K562 (cell line): ENCODE data around the gene METRNL. TPM values are rescaled to one million over a fixed set of nuclear protein-coding genes. Genes with fewer than 3 reads are reported as not detected.
A peak's percentile ranks its signal among the peaks of the same experiment; 100 is the strongest.

Source experiments
- ATAC-seq: fragments of 200-7000 bp; cut with Tn5 transposase; 3 replicates; pipeline ENCODE4 v1.9.1; 2020; ENCODE audit warnings: moderate library complexity
- BruUV-seq: library from RNA; stranded (reverse); fragments of 400-500 nt; replicated peaks from 2 replicates; lab custom pipeline; 2021; lab: Mats Ljungman, UMichigan
- CTCF ChIA-PET: fragments of 300-600 bp; formaldehyde crosslinking; extraction: SDS; loops from one replicate; lab custom pipeline; 2021; ENCODE audit warnings: low intra/inter-chr PET ratio; lab: Yijun Ruan, JAX
- POLR2A ChIA-PET: fragments of 300-600, 350-650 bp; sonication (Branson Sonifier 250); formaldehyde crosslinking; extraction: SDS; loops from one replicate; lab custom pipeline; 2021; ENCODE audit warnings: antibody characterized with exemption, inconsistent platforms; lab: Yijun Ruan, JAX
- DNase-seq, 4 experiments: peaks; one replicate each; pipeline versions ENCODE4 v3.0.0 to v3.0.0-alpha.2; 2011 to 2018; ENCODE audit warnings: low spot score in 3 of 4, mixed read lengths in 3 of 4; ENCODE audit errors: extremely low read depth in 1 of 4
- FAIRE-seq: peaks from 2 replicates; lab custom pipeline; 2011; peaks lifted over from hg19 to GRCh38; lab: Jason Lieb, UNC
- H2AFZ ChIP-seq: 2 replicates; pipeline ENCODE4 v1.6.0; 2011; ENCODE audit warnings: low read depth, low read length, control low read depth, inconsistent platforms
- H3K27ac ChIP-seq: fragments of 200-600 bp; 3 replicates; pipeline ENCODE4 v1.8.0; 2011; ENCODE audit warnings: low read depth, mild to moderate bottlenecking, control low read depth, inconsistent platforms, low read length, moderate library complexity, mixed read lengths; ENCODE audit errors: extremely low read depth
- H3K27me3 ChIP-seq, 2 experiments: fragments of 300-600 bp in 1 of 2; 2 replicates in 1 of 2; 3 replicates in 1 of 2; pipeline versions ENCODE4 v1.6.0 to v1.8.0; 2011; ENCODE audit warnings: inconsistent platforms in 2 of 2, low read length in 2 of 2, mild to moderate bottlenecking in 1 of 2, mixed read lengths in 1 of 2, moderate library complexity in 1 of 2; ENCODE audit not compliant: control insufficient read depth in 2 of 2, insufficient read depth in 2 of 2
- H3K36me3 ChIP-seq: fragments of 300-600 bp; 3 replicates; pipeline ENCODE4 v1.8.0; 2011; ENCODE audit warnings: mild to moderate bottlenecking, low read length, inconsistent platforms; ENCODE audit not compliant: control insufficient read depth, insufficient read depth
- H3K4me1 ChIP-seq, 2 experiments: fragments of 200-600 bp in 1 of 2; replicated peaks in 1 of 2; 2 replicates in 1 of 2; 3 replicates in 1 of 2; pipeline versions ENCODE4 v1.5.1 to v1.8.0; 2011; ENCODE audit warnings: inconsistent platforms in 2 of 2, low read length in 2 of 2, mild to moderate bottlenecking in 1 of 2, mixed read lengths in 1 of 2, moderate library complexity in 1 of 2; ENCODE audit not compliant: control insufficient read depth in 2 of 2, insufficient read depth in 2 of 2
- H3K4me2 ChIP-seq: 2 replicates; pipeline ENCODE4 v1.6.1; 2011; ENCODE audit warnings: low read length, control low read depth, inconsistent platforms, mixed read lengths; ENCODE audit not compliant: insufficient read depth
- H3K4me3 ChIP-seq: fragments of 200-600 bp; sonication (generic), shearing (Covaris generic); 2 replicates; pipeline ENCODE4 v1.5.1; 2016; ENCODE audit warnings: control low read depth, inconsistent platforms
- H3K79me2 ChIP-seq: fragments of 200-600 bp; 3 replicates; pipeline ENCODE4 v1.8.0; 2011; ENCODE audit warnings: low read length, inconsistent platforms; ENCODE audit not compliant: control insufficient read depth, insufficient read depth
- H3K9ac ChIP-seq, 2 experiments: 2 replicates each; pipeline versions ENCODE4 v1.6.0 to v1.6.1; 2011; ENCODE audit warnings: low read depth in 2 of 2, low read length in 2 of 2, control low read depth in 1 of 2, inconsistent platforms in 1 of 2, mild to moderate bottlenecking in 1 of 2, mixed read lengths in 1 of 2; ENCODE audit not compliant: insufficient read depth in 1 of 2
- H3K9me1 ChIP-seq: one replicate; pipeline ENCODE4 v1.6.0; 2011; ENCODE audit warnings: inconsistent platforms, mild to moderate bottlenecking, low read length, moderate library complexity; ENCODE audit not compliant: control insufficient read depth, insufficient read depth
- H3K9me3 ChIP-seq: replicated peaks from 2 replicates; pipeline ENCODE4 v1.5.1; 2011; ENCODE audit warnings: low read depth, low read length, inconsistent platforms; ENCODE audit not compliant: control insufficient read depth, insufficient read depth
- H4K20me1 ChIP-seq: replicated peaks from 2 replicates; pipeline ENCODE4 v1.6.1; 2011; ENCODE audit warnings: low read length, inconsistent platforms, mixed read lengths; ENCODE audit not compliant: control insufficient read depth, insufficient read depth
- ASH1L ChIP-seq: fragments of 450-650 bp; IDR thresholded peaks from 2 replicates; pipeline ENCODE4 v1.6.1; 2018; ENCODE audit warnings: borderline replicate concordance, mild to moderate bottlenecking, low read depth; ENCODE audit not compliant: partially characterized antibody
- BCL6 ChIP-seq: fragments of 250-450 bp; sonication (Bioruptor Pico); IDR thresholded peaks from 2 replicates; pipeline ENCODE4 v1.4.0; 2020
- CAMTA2 ChIP-seq: fragments of 250-450 bp; sonication (Bioruptor Pico); conservative IDR thresholded peaks from 2 replicates; pipeline ENCODE4 v1.5.1; 2022
- CBFA2T3 ChIP-seq: fragments of 450-650 bp; IDR thresholded peaks from 2 replicates; pipeline ENCODE4 v1.6.1; 2017
- CHCHD3 ChIP-seq: fragments of 250-450 bp; sonication (Bioruptor Pico); IDR thresholded peaks from 2 replicates; pipeline ENCODE4 v2.1.2; 2022; ENCODE audit warnings: mild to moderate bottlenecking
- CXXC5 ChIP-seq: fragments of 250-450 bp; sonication (Bioruptor Pico); IDR thresholded peaks from 2 replicates; pipeline ENCODE4 v1.8.0; 2022; ENCODE audit warnings: inconsistent platforms, mild to moderate bottlenecking, moderate library complexity
- GTF2E2 ChIP-seq: fragments of 200-800 bp; sonication (Bioruptor generic); IDR thresholded peaks from 2 replicates; pipeline ENCODE4 v1.6.1; 2016; ENCODE audit warnings: missing genetic modification characterization, missing compliant biosample characterization
- ILK ChIP-seq: fragments of 450-650 bp; IDR thresholded peaks from 2 replicates; pipeline ENCODE4 v1.6.1; 2016; ENCODE audit warnings: missing genetic modification characterization, low read depth, mild to moderate bottlenecking, missing compliant biosample characterization, moderate library complexity, borderline replicate concordance
- JUN ChIP-seq, 2 experiments: sonication (generic) in 1 of 2; formaldehyde crosslinking in 1 of 2; IDR thresholded peaks; 2 replicates each; pipeline versions ENCODE4 v1.6.1 to v1.8.0; 2012 to 2022; ENCODE audit warnings: borderline replicate concordance in 2 of 2, mild to moderate bottlenecking in 2 of 2, improper control_type of control experiment in 1 of 2, low read depth in 1 of 2, low read length in 1 of 2, missing genetic modification reagents in 1 of 2
- MAFF ChIP-seq: IDR thresholded peaks from 2 replicates; pipeline ENCODE4 v1.6.1; 2012; ENCODE audit warnings: low read length, improper control_type of control experiment
- NFIC ChIP-seq: fragments of 450-650 bp; IDR thresholded peaks from 2 replicates; pipeline ENCODE4 v1.6.1; 2017; ENCODE audit warnings: mild to moderate bottlenecking, inconsistent platforms
- NFYB ChIP-seq: IDR thresholded peaks from 2 replicates; pipeline ENCODE4 v1.6.1; 2011; ENCODE audit warnings: mild to moderate bottlenecking, moderate library complexity; ENCODE audit not compliant: insufficient read length; ENCODE audit errors: extremely low read depth
- RHOXF2B ChIP-seq: fragments of 250-450 bp; sonication (Bioruptor Pico); conservative IDR thresholded peaks from 2 replicates; pipeline ENCODE4 v1.5.1; 2021
- U2AF1 ChIP-seq: fragments of 200-400 bp; formaldehyde crosslinking; optimal IDR thresholded peaks from 2 replicates; pipeline ENCODE3; 2017; ENCODE audit warnings: mild to moderate bottlenecking, low read depth, low read length, moderate library complexity
- ZNF12 ChIP-seq: sonication (generic); formaldehyde crosslinking; IDR thresholded peaks from 2 replicates; pipeline ENCODE4 v1.4.0; 2020; ENCODE audit warnings: mild to moderate bottlenecking, missing genetic modification reagents
- WGBS: fragments of 100-300 bp; shearing (Covaris generic); methylation state at CpG from one replicate; pipeline ENCODE4 v1.1.6; 2016; ENCODE audit warnings: low coverage, mixed read lengths; ENCODE audit not compliant: insufficient coverage; ENCODE audit errors: missing lambda C conversion rate; 5-methylcytosine and 5-hydroxymethylcytosine counted together
- in situ Hi-C: fragments of 300-500 bp; cut with MboI; formaldehyde crosslinking; loops from 4 replicates; pipeline ENCODE4 v1.15.0; 2018; ENCODE audit warnings: inconsistent platforms, mixed read lengths
- intact Hi-C: fragments of 100-400 bp; cut with micrococcal nuclease; formaldehyde crosslinking; loops from 2 replicates; pipeline ENCODE4 v1.14.2; 2022
- polyA plus RNA-seq, 8 experiments: library from polyadenylated mRNA; depleted of rRNA in 4 of 8; stranded (reverse) in 5 of 8; unstranded in 3 of 8; fragments of >200 nt; fragmentation: Nextera tagmentation in 2 of 8; fragmentation: Illumina TruSeq in 1 of 8; extraction: Ambion mirVana in 2 of 8; extraction: Trizol in 1 of 8; gene quantifications; 2 replicates each; pipeline versions ENCODE4 v1.2.1 to v1.2.3, GENCODE V29; 2011 to 2014; ENCODE audit warnings: inconsistent platforms in 1 of 8, missing spikeins in 1 of 8
- total RNA-seq, 7 experiments: library from RNA; depleted of rRNA in 6 of 7; stranded (reverse); fragments of >200 nt in 6 of 7; fragmentation: Illumina TruSeq in 2 of 7; extraction: Trizol in 2 of 7; gene quantifications; 2 replicates each; pipeline versions ENCODE4 v1.2.1 to v1.2.3, GENCODE V29; 2011 to 2021; ENCODE audit warnings: low replicate concordance in 1 of 7

Gene METRNL
- total and polyA plus RNA-seq, 9 of the 15 experiments (the other 6 are each of a cell fraction or from before 2014, with no cell fraction given): 0.17 to 31.8 (median 2.9) TPM

- peak overlapping the region in 1 of 2 experiments; percentile 12; a peak in 1 of 4 replicates for H3K9ac ChIP-seq
- no TSS peak for BruUV-seq
- H3K4me2 ChIP-seq: no peak overlapping the region
- no peak for DNase-seq
- intact Hi-C loops (no loop called here), in situ Hi-C loops (no loop called here)
- ATAC-seq: no peak; the same call in 2 of the 3 replicates
- WGBS: 10% methylated on average over 21 of the region's 21 CpGs
- no peak overlapping the region for H2AFZ ChIP-seq
- 0 out of 2 replicates have a peak, but pooled peaks cover 5% of the 10 kb centered on the region for H4K20me1 ChIP-seq
- CTCF ChIA-PET: no interaction called here
- no peaks in the 10 kb centered on the region for H3K79me2 ChIP-seq
- POLR2A ChIA-PET: interaction anchor here (0.6 to 1.2 kb wide), 4 partner anchors 10 to 34 kb away, joined by 3 to 5 read pairs (median 4); no protein-coding TSS in a partner anchor
- H3K27ac ChIP-seq: no peak overlapping the region
- FAIRE-seq: no peak
- no peak overlapping the region for H3K4me3 ChIP-seq
- peaks cover 13 to 40% of the 10 kb centered on the region in 2 experiments; a peak in 4 of 5 replicates for H3K4me1 ChIP-seq
- no peaks in the 10 kb centered on the region for H3K9me3 ChIP-seq
- H3K27me3 ChIP-seq: peaks cover 32 to 61% of the 10 kb centered on the region in 2 experiments
- TF ChIP-seq ILK (tag) (no peak), U2AF1 (no peak), MAFF (no peak), CBFA2T3 (no peak), CXXC5 (CRISPR knock-in tag) (no peak), NFYB (no peak), RHOXF2B (no peak), GTF2E2 (tag) (no peak), NFIC (no peak), JUN (IDR thresholded peaks at IDR 0.05; ENCODE audit: borderline replicate concordance, low read depth, low read length) (no peak), JUN (CRISPR knock-in tag; IDR thresholded peaks at IDR 0.05; ENCODE audit: borderline replicate concordance) (no peak), CAMTA2 (CRISPR knock-in tag) (no peak), ASH1L (no peak), BCL6 (CRISPR knock-in tag) (no peak), ZNF12 (CRISPR knock-in tag) (no peak), CHCHD3 (CRISPR knock-in tag) (no peak)
- TF ChIP-seq, all 486 proteins: peak for 0
- Histone ChIP-seq H3K36me3 (no peaks in the 10 kb centered on the region), H3K9me1 (no peaks in the 10 kb centered on the region)
Measured at GRCh38 chr17:83125515-83126274, 46.3 kb downstream of the METRNL start.
